ENCODE measurements around the gene GRAMD2A. TPM values are rescaled to one million over a fixed set of nuclear protein-coding genes. Genes with fewer than 3 reads are reported as not detected.

GRAMD2A gene
- total and polyA plus RNA-seq, 2 experiments from 2014 or later, result 0.70 to 2.8 TPM

GRCh38 chr15:72173401-72173800 is 24.2 kb downstream of the GRAMD2A start:
- Histone ChIP-seq H2AFZ (no peak overlapping the region), H3K27ac (ENCODE audit: low read depth) (no peak overlapping the region), H3K4me3 (no peak overlapping the region), H3K4me2 (no peak overlapping the region), H3K9me2 (ENCODE audit: insufficient read depth) (no peaks in the 10 kb centered on the region), H3K27me3 (ENCODE audit: insufficient read depth) (no peaks in the 10 kb centered on the region), H3F3A (replicated peaks; ENCODE audit: low read depth) (no peaks in the 10 kb centered on the region), H3K79me2 (replicated peaks; ENCODE audit: insufficient read depth) (no peaks in the 10 kb centered on the region), H3K4me1 (ENCODE audit: insufficient read depth) (no peaks in the 10 kb centered on the region), H4K20me1 (replicated peaks; ENCODE audit: insufficient read depth) (no peaks in the 10 kb centered on the region), H3K36me3 (ENCODE audit: insufficient read depth) (no peaks in the 10 kb centered on the region)
- Mint-ChIP-seq H3K9me3 (no peaks in the 10 kb centered on the region; the same call in 2 of the 3 replicates), H3K4me1 (peaks cover 23% of the 10 kb centered on the region), H3K27me3 (ENCODE audit: insufficient read depth, low read depth, poor library complexity) (peaks cover 7% of the 10 kb centered on the region), H3K4me3 (no peak overlapping the region), H3K36me3 (ENCODE audit: low read depth) (no peaks in the 10 kb centered on the region), H3K27ac (no peak overlapping the region)
- TF ChIP-seq ETS1 (IDR thresholded peaks at IDR 0.05), result no peak
- TF ChIP-seq ZNF114 (CRISPR knock-in tag; IDR thresholded peaks at IDR 0.05), result no peak
- no peak for TF ChIP-seq CTCF (conservative IDR thresholded peaks at IDR 0.05; ENCODE audit: low read depth in 2 of 2)
- no peak for TF ChIP-seq ZNF331 (CRISPR knock-in tag; IDR thresholded peaks at IDR 0.05; ENCODE audit: low read depth)
- TF ChIP-seq STAT1 (IDR thresholded peaks at IDR 0.05; ENCODE audit: unreplicated experiment), result no peak
- no peak for TF ChIP-seq CREB1 (CRISPR knock-in tag; IDR thresholded peaks at IDR 0.05; ENCODE audit: low read depth)
- TF ChIP-seq ZNF462 (CRISPR knock-in tag; IDR thresholded peaks at IDR 0.05), result no peak
- TF ChIP-seq REST (IDR thresholded peaks at IDR 0.05; ENCODE audit: unreplicated experiment), result no peak
- TF ChIP-seq NANOG (IDR thresholded peaks at IDR 0.05; ENCODE audit: borderline replicate concordance), result no peak
- TF ChIP-seq POLR2AphosphoS5 (IDR thresholded peaks at IDR 0.05; ENCODE audit: low read depth), result no peak
- no peak for TF ChIP-seq EZH2phosphoT487 (IDR thresholded peaks at IDR 0.05; ENCODE audit: unreplicated experiment)
- TF ChIP-seq JUNB (IDR thresholded peaks at IDR 0.05; ENCODE audit: unreplicated experiment), result no peak
- TF ChIP-seq EZH2 (IDR thresholded peaks at IDR 0.05; ENCODE audit: low read depth, unreplicated experiment), result no peak
- ATAC-seq (no peak), DNase-seq (ENCODE audit: low spot score) (no peak)

Measured in GM23338 (cell line).